ENCODE data around the gene TSPAN4. TPM values are rescaled to one million over a fixed set of nuclear protein-coding genes. Genes with fewer than 3 reads are reported as not detected.

TSPAN4 gene
- total and polyA plus RNA-seq, 4 donors, result 16.5 to 38.1 (median 30.4) TPM

GRCh38 chr11:838441-839279 is 4.0 kb upstream of the TSPAN4 start:
- WGBS, result 58% methylated on average over 17 of the region's 17 CpGs
- Histone ChIP-seq H3K4me3 (ENCODE audit: low read depth in 1 of 3, low read length in 3 of 3) (no peak overlapping the region), H3K9me3 (ENCODE audit: control insufficient read depth in 4 of 4, low read length in 3 of 4) (no peaks in the 10 kb centered on the region), H3K4me1 (ENCODE audit: control insufficient read depth in 4 of 4, insufficient read depth in 4 of 4, low read length in 3 of 4) (peaks cover 26 to 56% (median 39%) of the 10 kb centered on the region in 4 donors), H3K27ac (ENCODE audit: low read depth in 1 of 2, low read length in 2 of 2) (no peak overlapping the region), H3K9ac (ENCODE audit: low read depth in 1 of 2, low read length in 2 of 2) (no peak overlapping the region), H3K36me3 (ENCODE audit: control insufficient read depth in 4 of 4, insufficient read depth in 3 of 4, low read depth in 1 of 4, low read length in 3 of 4) (peaks cover 5 to 28% (median 11%) of the 10 kb centered on the region in 4 donors), H3K27me3 (ENCODE audit: control insufficient read depth in 4 of 4, insufficient read depth in 4 of 4, low read length in 3 of 4) (no peaks in the 10 kb centered on the region)
- DNase-seq (ENCODE audit: low spot score), result no peak
- no peak for TF ChIP-seq NR2F2 (IDR thresholded peaks at IDR 0.05)
- TF ChIP-seq YY1 (IDR thresholded peaks at IDR 0.05), result no peak
- no peak for TF ChIP-seq RAD21 (IDR thresholded peaks at IDR 0.05)
- TF ChIP-seq, protein P1, sequence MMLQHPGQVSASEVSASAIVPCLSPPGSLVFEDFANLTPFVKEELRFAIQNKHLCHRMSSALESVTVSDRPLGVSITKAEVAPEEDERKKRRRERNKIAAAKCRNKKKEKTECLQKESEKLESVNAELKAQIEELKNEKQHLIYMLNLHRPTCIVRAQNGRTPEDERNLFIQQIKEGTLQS (IDR thresholded peaks at IDR 0.05), result no peak
- TF ChIP-seq, protein P2, sequence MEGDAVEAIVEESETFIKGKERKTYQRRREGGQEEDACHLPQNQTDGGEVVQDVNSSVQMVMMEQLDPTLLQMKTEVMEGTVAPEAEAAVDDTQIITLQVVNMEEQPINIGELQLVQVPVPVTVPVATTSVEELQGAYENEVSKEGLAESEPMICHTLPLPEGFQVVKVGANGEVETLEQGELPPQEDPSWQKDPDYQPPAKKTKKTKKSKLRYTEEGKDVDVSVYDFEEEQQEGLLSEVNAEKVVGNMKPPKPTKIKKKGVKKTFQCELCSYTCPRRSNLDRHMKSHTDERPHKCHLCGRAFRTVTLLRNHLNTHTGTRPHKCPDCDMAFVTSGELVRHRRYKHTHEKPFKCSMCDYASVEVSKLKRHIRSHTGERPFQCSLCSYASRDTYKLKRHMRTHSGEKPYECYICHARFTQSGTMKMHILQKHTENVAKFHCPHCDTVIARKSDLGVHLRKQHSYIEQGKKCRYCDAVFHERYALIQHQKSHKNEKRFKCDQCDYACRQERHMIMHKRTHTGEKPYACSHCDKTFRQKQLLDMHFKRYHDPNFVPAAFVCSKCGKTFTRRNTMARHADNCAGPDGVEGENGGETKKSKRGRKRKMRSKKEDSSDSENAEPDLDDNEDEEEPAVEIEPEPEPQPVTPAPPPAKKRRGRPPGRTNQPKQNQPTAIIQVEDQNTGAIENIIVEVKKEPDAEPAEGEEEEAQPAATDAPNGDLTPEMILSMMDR (IDR thresholded peaks at IDR 0.05; ENCODE audit: low read depth, low read length, missing input control), result no peak
- TF ChIP-seq MAX (IDR thresholded peaks at IDR 0.05), result no peak
- no peak for TF ChIP-seq ZBTB33 (IDR thresholded peaks at IDR 0.05)
- no peak for TF ChIP-seq GABPA (IDR thresholded peaks at IDR 0.05 in 1 of 2, conservative IDR thresholded peaks at IDR 0.05 in 1 of 2)
- TF ChIP-seq SP1 (IDR thresholded peaks at IDR 0.05), result no peak
- no peak for TF ChIP-seq FOXA2 (IDR thresholded peaks at IDR 0.05)
- no peak for TF ChIP-seq REST (IDR thresholded peaks at IDR 0.05)
- no peak for TF ChIP-seq TAF1 (conservative IDR thresholded peaks at IDR 0.05)
- TF ChIP-seq HNF4A (conservative IDR thresholded peaks at IDR 0.05), result no peak
- no peak for TF ChIP-seq JUND (IDR thresholded peaks at IDR 0.05)
- no peak for TF ChIP-seq RXRA (IDR thresholded peaks at IDR 0.05)
- no peak for TF ChIP-seq FOXA1 (IDR thresholded peaks at IDR 0.05)
- TF ChIP-seq HNF4G (IDR thresholded peaks at IDR 0.05), result no peak
- TF ChIP-seq EGR1 (IDR thresholded peaks at IDR 0.05; ENCODE audit: low read depth in 2 of 2), result no peak
